Neural progenitor cell (in vitro differentiated cells): ENCODE results near the gene CISTR.

ENCODE experiments used
- CTCF ChIP-seq: fragments of 200-600 bp; sonication (generic); IDR thresholded peaks from 2 replicates; pipeline ENCODE4 v1.5.1; 2017; ENCODE audit warnings: antibody characterized with exemption, mild to moderate bottlenecking
- EZH2 ChIP-seq: fragments of 200-600 bp; sonication (generic); IDR thresholded peaks from 2 replicates; pipeline ENCODE4 v1.6.1; 2017; ENCODE audit warnings: antibody characterized with exemption, mild to moderate bottlenecking, moderate library complexity
- EZH2phosphoT487 ChIP-seq: fragments of 200-600 bp; sonication (generic); IDR thresholded peaks from 2 replicates; pipeline ENCODE4 v1.6.1; 2017; ENCODE audit warnings: antibody characterized with exemption

- TF ChIP-seq CTCF (no peak), EZH2 (no peak), EZH2phosphoT487 (no peak)
Observed at GRCh38 chr12:53781228-53781801, 29.5 kb upstream of the CISTR start.
